Panc1 (cell line): Measurements from ENCODE around the gene NUDT17. TPM values are rescaled to one million over a fixed set of nuclear protein-coding genes. Genes with fewer than 3 reads are reported as not detected.
A peak's percentile ranks its signal among the peaks of the same experiment; 100 is the strongest.

Experiments used
- ATAC-seq: fragments of 200-7000 bp; cut with Tn5 transposase; 2 replicates; pipeline ENCODE4 v1.9.1; 2020; ENCODE audit warnings: mild to moderate bottlenecking, moderate library complexity
- BruUV-seq: library from RNA; stranded (reverse); fragments of 400-500 nt; replicated peaks from 2 replicates; lab custom pipeline; 2021; lab: Mats Ljungman, UMichigan
- CTCF ChIA-PET: fragments of 300-600 bp; sonication (Branson Sonifier 250); formaldehyde crosslinking; loops from one replicate; lab custom pipeline; 2022; ENCODE audit warnings: antibody characterized with exemption; lab: Charles Lee
- POLR2A ChIA-PET: fragments of 300-600 bp; sonication (Branson Sonifier 250); formaldehyde crosslinking; loops from one replicate; lab custom pipeline; 2022; ENCODE audit warnings: antibody characterized with exemption; lab: Charles Lee
- DNase-seq: peaks from one replicate; pipeline ENCODE4 v3.0.0-alpha.2; 2010; ENCODE audit warnings: low read depth, low spot score
- H3K27ac ChIP-seq: 2 replicates; pipeline ENCODE4 v1.5.1; 2011; ENCODE audit warnings: mild to moderate bottlenecking, low read length, inconsistent platforms
- H3K27me3 ChIP-seq: fragments of 200-500 bp; sonication (Bioruptor generic); 2 replicates; pipeline ENCODE4 v1.6.0; 2014; ENCODE audit warnings: low read length, inconsistent platforms; ENCODE audit not compliant: control insufficient read depth, insufficient read depth
- H3K36me3 ChIP-seq: fragments of 200-500 bp; sonication (Bioruptor generic); 2 replicates; pipeline ENCODE4 v1.5.1; 2014; ENCODE audit warnings: inconsistent platforms, mild to moderate bottlenecking, low read length, moderate library complexity; ENCODE audit not compliant: control insufficient read depth, insufficient read depth
- H3K4me1 ChIP-seq: 2 replicates; pipeline ENCODE4 v1.5.1; 2011; ENCODE audit warnings: inconsistent platforms, mild to moderate bottlenecking, low read length, moderate library complexity; ENCODE audit not compliant: control insufficient read depth, insufficient read depth
- H3K4me3 ChIP-seq, 2 experiments: 2 replicates each; pipeline ENCODE4 v1.5.1; 2011 to 2012; ENCODE audit warnings: low read depth in 2 of 2, low read length in 2 of 2, mild to moderate bottlenecking in 2 of 2, inconsistent platforms in 1 of 2, moderate library complexity in 1 of 2
- H3K9me3 ChIP-seq: fragments of 200-500 bp; sonication (Bioruptor generic); 2 replicates; pipeline ENCODE4 v1.5.1; 2014; ENCODE audit warnings: low read depth, mild to moderate bottlenecking, inconsistent platforms, low read length, moderate library complexity; ENCODE audit not compliant: control insufficient read depth, insufficient read depth
- POLR2AphosphoS5 ChIP-seq: IDR thresholded peaks from 2 replicates; pipeline ENCODE4 v1.6.1; 2012; ENCODE audit warnings: mild to moderate bottlenecking, low read depth, low read length, moderate library complexity
- REST ChIP-seq, 2 experiments: IDR thresholded peaks; 2 replicates each; pipeline ENCODE4 v1.6.1; 2011 to 2012; ENCODE audit warnings: low read depth in 2 of 2, control low read depth in 1 of 2, low read length in 1 of 2, mild to moderate bottlenecking in 1 of 2, moderate library complexity in 1 of 2; ENCODE audit not compliant: insufficient read depth in 1 of 2
- SIN3A ChIP-seq: IDR thresholded peaks from 2 replicates; pipeline ENCODE4 v1.6.1; 2012; ENCODE audit warnings: low read depth, mild to moderate bottlenecking, low read length, moderate library complexity, borderline replicate concordance; ENCODE audit not compliant: insufficient read depth
- TCF7L2 ChIP-seq: IDR thresholded peaks from 2 replicates; pipeline ENCODE4 v1.6.1; 2011; ENCODE audit warnings: mild to moderate bottlenecking, low read depth, low read length, inconsistent platforms
- in situ Hi-C: cut with HindIII; loops from 2 replicates; pipeline ENCODE4 v1.10.0; 2016; ENCODE audit warnings: low sequenced_read_pairs, low pct_unique_long_range_greater_than_20kb
- intact Hi-C: fragments of 100-400 bp; cut with micrococcal nuclease; formaldehyde crosslinking; loops from one replicate; pipeline ENCODE4 v1.10.0; 2022; ENCODE audit not compliant: unreplicated experiment
- total RNA-seq: library from RNA; stranded (reverse); gene quantifications from one replicate; pipeline ENCODE4 v1.2.1, GENCODE V29; 2021; ENCODE audit not compliant: unreplicated experiment
- TF ChIP-seq, protein P1 (sequence below): fragments of 450-650 bp; IDR thresholded peaks from 2 replicates; pipeline ENCODE4 v1.5.1; 2017; ENCODE audit warnings: mild to moderate bottlenecking

NUDT17 gene
- total RNA-seq, 1 experiment from 2014 or later = 3.7 TPM

- no peaks in the 10 kb centered on the region for H3K9me3 ChIP-seq
- ChIA-PET POLR2A (interaction anchor here (0.5 kb wide), 1 partner anchor 39 kb away, joined by 4 read pairs; no protein-coding TSS in a partner anchor), CTCF (interaction anchor here (1.9 kb wide), 1 partner anchor 34 kb away, joined by 7 read pairs; the partner anchor contains the start of gene PIAS3)
- H3K4me1 ChIP-seq = peaks cover 25% of the 10 kb centered on the region
- H3K36me3 ChIP-seq = no peaks in the 10 kb centered on the region
- no peaks in the 10 kb centered on the region for H3K27me3 ChIP-seq
- peak overlapping the region; percentile 89 for H3K27ac ChIP-seq
- intact Hi-C loops (loop anchor here (5.0 kb wide), 2 partner anchors 69 to 119 kb away; partner anchors contain the start of genes ANKRD34A and POLR3GL), in situ Hi-C loops (no loop called here)
- DNase-seq (no peak), ATAC-seq (no peak)
- TF ChIP-seq REST (IDR thresholded peaks at IDR 0.05; ENCODE audit: insufficient read depth in 1 of 2, low read depth in 2 of 2, low read length in 1 of 2) (no peak), SIN3A (no peak), POLR2AphosphoS5 (no peak), TCF7L2 (no peak)
- TF ChIP-seq, protein P1, sequence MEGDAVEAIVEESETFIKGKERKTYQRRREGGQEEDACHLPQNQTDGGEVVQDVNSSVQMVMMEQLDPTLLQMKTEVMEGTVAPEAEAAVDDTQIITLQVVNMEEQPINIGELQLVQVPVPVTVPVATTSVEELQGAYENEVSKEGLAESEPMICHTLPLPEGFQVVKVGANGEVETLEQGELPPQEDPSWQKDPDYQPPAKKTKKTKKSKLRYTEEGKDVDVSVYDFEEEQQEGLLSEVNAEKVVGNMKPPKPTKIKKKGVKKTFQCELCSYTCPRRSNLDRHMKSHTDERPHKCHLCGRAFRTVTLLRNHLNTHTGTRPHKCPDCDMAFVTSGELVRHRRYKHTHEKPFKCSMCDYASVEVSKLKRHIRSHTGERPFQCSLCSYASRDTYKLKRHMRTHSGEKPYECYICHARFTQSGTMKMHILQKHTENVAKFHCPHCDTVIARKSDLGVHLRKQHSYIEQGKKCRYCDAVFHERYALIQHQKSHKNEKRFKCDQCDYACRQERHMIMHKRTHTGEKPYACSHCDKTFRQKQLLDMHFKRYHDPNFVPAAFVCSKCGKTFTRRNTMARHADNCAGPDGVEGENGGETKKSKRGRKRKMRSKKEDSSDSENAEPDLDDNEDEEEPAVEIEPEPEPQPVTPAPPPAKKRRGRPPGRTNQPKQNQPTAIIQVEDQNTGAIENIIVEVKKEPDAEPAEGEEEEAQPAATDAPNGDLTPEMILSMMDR = no peak
- no TSS peak for BruUV-seq
- H3K4me3 ChIP-seq = no peak overlapping the region
Measured at GRCh38 chr1:145893306-145894055, 48.1 kb downstream of the NUDT17 start.

DNA sequence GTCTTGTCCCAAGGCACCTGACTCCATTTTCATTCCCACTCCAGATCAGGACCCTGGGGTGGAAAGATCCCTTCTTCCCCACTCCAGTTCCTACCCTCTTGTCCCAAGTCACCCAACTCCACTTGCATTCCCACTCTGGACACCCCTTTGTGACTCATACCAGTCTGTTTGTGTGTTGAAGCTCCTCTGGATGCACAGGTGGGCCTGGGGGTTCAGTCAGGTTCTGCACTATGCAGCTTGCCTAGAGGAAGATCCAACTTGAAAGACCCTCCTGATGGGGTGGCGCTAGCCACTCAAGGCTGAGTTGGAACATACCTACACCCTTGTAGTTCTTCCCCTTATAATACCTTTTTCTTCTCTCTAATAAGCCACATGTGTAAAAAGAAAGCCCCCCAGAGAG is 50.0 kb downstream of the NUDT17 start:
- no peak for TF ChIP-seq POLR2AphosphoS5
- TF ChIP-seq, protein P1 = no peak
- TF ChIP-seq TCF7L2 = no peak
- no peak for TF ChIP-seq REST (IDR thresholded peaks at IDR 0.05; ENCODE audit: insufficient read depth in 1 of 2, low read depth in 2 of 2, low read length in 1 of 2)
- TF ChIP-seq SIN3A = no peak
- ChIA-PET POLR2A (no interaction called here), CTCF (interaction anchor here (0.5 kb wide), 1 partner anchor 10 kb away, joined by 3 read pairs; no protein-coding TSS in a partner anchor)
- H3K9me3 ChIP-seq = no peaks in the 10 kb centered on the region
- no peaks in the 10 kb centered on the region for H3K36me3 ChIP-seq
- no peak overlapping the region for H3K4me3 ChIP-seq
- peak overlapping the region; percentile 45; the same call in 1 of the 2 replicates for H3K27ac ChIP-seq
- no peak for ATAC-seq
- H3K4me1 ChIP-seq = peaks cover 25% of the 10 kb centered on the region
- no peaks in the 10 kb centered on the region for H3K27me3 ChIP-seq
- no peak for DNase-seq
- intact Hi-C loops (no loop called here), in situ Hi-C loops (no loop called here)
- BruUV-seq = no TSS peak
